H7 (cell line): Measurements from ENCODE around the gene UCKL1. TPM values are rescaled to one million over a fixed set of nuclear protein-coding genes. Genes with fewer than 3 reads are reported as not detected.
A peak's percentile ranks its signal among the peaks of the same experiment; 100 is the strongest.

Experiments used
- DNase-seq: peaks from one replicate; pipeline ENCODE4 v3.0.0; 2012
- H3K27me3 ChIP-seq: 2 replicates; pipeline ENCODE4 v1.6.0; 2011; ENCODE audit warnings: mild to moderate bottlenecking, low read length; ENCODE audit not compliant: control insufficient read depth, insufficient read depth
- H3K36me3 ChIP-seq: replicated peaks from 2 replicates; pipeline ENCODE4 v1.5.1; 2011; ENCODE audit warnings: low read length; ENCODE audit not compliant: control insufficient read depth, insufficient read depth
- H3K4me3 ChIP-seq: 2 replicates; pipeline ENCODE4 v1.5.1; 2011; ENCODE audit warnings: low read depth, mild to moderate bottlenecking, control low read depth, low read length, moderate library complexity; ENCODE audit not compliant: insufficient read depth
- total RNA-seq: library from RNA; depleted of rRNA; stranded (reverse); fragments of >200 nt; shearing (Covaris generic); gene quantifications from 2 replicates; pipeline ENCODE4 v1.2.3, GENCODE V29; 2014; rRNA removed

Gene UCKL1
- total RNA-seq, 1 experiment from 2014 or later: 21.8 TPM

- H3K27me3 ChIP-seq: no peaks in the 10 kb centered on the region
- no peak overlapping the region for H3K4me3 ChIP-seq
- peaks cover 5% of the 10 kb centered on the region for H3K36me3 ChIP-seq
- DNase-seq: peak; percentile 72
Measured at GRCh38 chr20:63891061-63892002, 64.9 kb downstream of the UCKL1 start.

GRCh38 chr20:63890616-63891015 is 65.6 kb downstream of the UCKL1 start:
- DNase-seq: no peak
- H3K27me3 ChIP-seq: no peaks in the 10 kb centered on the region

GRCh38 chr20:63890201-63890576 is 66.0 kb downstream of the UCKL1 start:
- H3K36me3 ChIP-seq: peaks cover 5% of the 10 kb centered on the region
- no peak for DNase-seq
- no peaks in the 10 kb centered on the region for H3K27me3 ChIP-seq
- no peak overlapping the region for H3K4me3 ChIP-seq

More at GRCh38 chr20:63890616-63891015, 65.6 kb downstream of the UCKL1 start:
- Histone ChIP-seq H3K36me3 (peaks cover 5% of the 10 kb centered on the region), H3K4me3 (no peak overlapping the region)

Other genes starting within 250 kb of the UCKL1 start
- 24.2 and 26.2 TPM in 2 replicates for gene ARFRP1, start 248.4 kb downstream of the UCKL1 start, total RNA-seq
- gene ZGPAT, start 248.4 kb downstream of the UCKL1 start, total RNA-seq: 32.6 and 52.0 TPM in 2 replicates
- 7.7 and 10.5 TPM in 2 replicates for gene LIME1, start 219.8 kb downstream of the UCKL1 start, total RNA-seq
- 38.3 and 62.2 TPM in 2 replicates for gene SLC2A4RG, start 216.6 kb downstream of the UCKL1 start, total RNA-seq
- gene ZBTB46, start 125.2 kb downstream of the UCKL1 start, total RNA-seq: 13.5 and 20.0 TPM in 2 replicates
- gene ABHD16B, start 94.9 kb downstream of the UCKL1 start, total RNA-seq: not detected in 2 replicates
- gene TPD52L2, start 91.1 kb downstream of the UCKL1 start, total RNA-seq: 76.0 and 79.3 TPM in 2 replicates
- gene DNAJC5, start 61.3 kb downstream of the UCKL1 start, total RNA-seq: 29.2 and 30.8 TPM in 2 replicates
- gene ZNF512B, start 13.5 kb upstream of the UCKL1 start, total RNA-seq: 13.3 and 15.5 TPM in 2 replicates
- gene SAMD10, start 23.2 kb upstream of the UCKL1 start, total RNA-seq: 3.8 and 5.7 TPM in 2 replicates
- gene PRPF6, start 24.7 kb upstream of the UCKL1 start, total RNA-seq: 70.8 and 75.3 TPM in 2 replicates
- 1.1 and 1.6 TPM in 2 replicates for gene C20orf204, start 79.8 kb upstream of the UCKL1 start, total RNA-seq
- 0.52 and 1.2 TPM in 2 replicates for gene SOX18, start 93.2 kb upstream of the UCKL1 start, total RNA-seq
- 27.3 and 29.4 TPM in 2 replicates for gene TCEA2, start 106.8 kb upstream of the UCKL1 start, total RNA-seq
- gene RGS19, start 123.1 kb upstream of the UCKL1 start, total RNA-seq: 24.3 and 27.0 TPM in 2 replicates
- 2.4 and 4.4 TPM in 2 replicates for gene OPRL1, start 123.7 kb upstream of the UCKL1 start, total RNA-seq
- gene LKAAEAR1, start 128.0 kb upstream of the UCKL1 start, total RNA-seq: 0.45 TPM in 1 of 2 replicates, not detected in the other
- gene NPBWR2, start 151.1 kb upstream of the UCKL1 start, total RNA-seq: not detected in 2 replicates
- 0.69 and 2.1 TPM in 2 replicates for gene MYT1, start 208.0 kb upstream of the UCKL1 start, total RNA-seq